ENCODE measurements around the gene ZNF570. TPM values are rescaled to one million over a fixed set of nuclear protein-coding genes. Genes with fewer than 3 reads are reported as not detected.

The ZNF570 gene
- total and polyA plus RNA-seq, 2 of the 8 experiments (the other 6 are each of a cell fraction or from before 2014, with no cell fraction given), result 1.0 to 5.4 TPM

DNA sequence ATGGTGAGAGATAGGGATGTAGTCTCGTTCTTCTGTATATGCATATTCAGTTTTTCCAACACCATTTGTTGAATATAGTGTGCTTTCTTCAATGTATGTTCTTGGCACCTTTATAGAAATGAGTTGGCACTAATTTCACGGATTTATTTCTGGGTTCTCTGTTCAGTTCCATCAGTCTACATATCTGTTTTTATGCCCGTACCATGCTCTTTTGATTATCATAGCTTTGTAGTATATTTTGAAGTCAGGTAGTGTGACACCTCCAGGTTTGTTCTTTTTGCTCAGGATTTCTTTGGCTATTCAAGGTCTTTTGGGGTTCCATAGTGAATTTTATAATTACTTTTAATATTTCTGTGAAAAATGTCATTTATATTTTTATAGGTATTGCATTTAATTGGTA lies 23.1 kb downstream of the ZNF570 start:
- no peak overlapping the region for H3K18ac ChIP-seq (ENCODE audit: extremely low read depth, low read length)
- H2BK5ac ChIP-seq (ENCODE audit: low read depth, low read length), result no peak overlapping the region
- H4K91ac ChIP-seq (replicated peaks; ENCODE audit: insufficient read length, low read length), result no peak overlapping the region
- no peak overlapping the region for H2AK5ac ChIP-seq (ENCODE audit: low read depth, low read length)
- no peaks in the 10 kb centered on the region; a peak in 1 of 8 replicates for H3K36me3 ChIP-seq (ENCODE audit: control insufficient read depth in 2 of 4, insufficient read depth in 4 of 4, low read length in 3 of 4)
- no peak overlapping the region for H2BK15ac ChIP-seq (ENCODE audit: low read length)
- DNase-seq (ENCODE audit: low read depth in 1 of 2, low spot score in 2 of 2) (no peak), FAIRE-seq (no peak)
- CTCF ChIA-PET (ENCODE audit: partially characterized antibody), result no interaction called here
- no peak overlapping the region for H3K4me3 ChIP-seq (ENCODE audit: extremely low read depth in 1 of 4, insufficient read depth in 2 of 4, low read depth in 3 of 4, low read length in 4 of 4)
- H4K8ac ChIP-seq (ENCODE audit: extremely low read depth, insufficient read depth, low read length), result no peak overlapping the region
- no peak overlapping the region for H3K4ac ChIP-seq (replicated peaks; ENCODE audit: insufficient read length, low read depth, low read length)
- H4K20me1 ChIP-seq (replicated peaks in 1 of 2; ENCODE audit: control insufficient read depth in 1 of 2, insufficient read depth in 2 of 2, low read length in 2 of 2), result no peaks in the 10 kb centered on the region
- no peak overlapping the region for H4K5ac ChIP-seq (ENCODE audit: insufficient read length, low read depth, low read length)
- H3K23me2 ChIP-seq (ENCODE audit: low read depth, low read length), result no peaks in the 10 kb centered on the region
- H3K56ac ChIP-seq (replicated peaks; ENCODE audit: insufficient read length, low read depth, low read length), result no peak overlapping the region
- no peak overlapping the region for H3K27ac ChIP-seq (ENCODE audit: low read depth, low read length)
- no peaks in the 10 kb centered on the region for H3K27me3 ChIP-seq (replicated peaks in 1 of 4; ENCODE audit: control insufficient read depth in 3 of 4, extremely low read depth in 1 of 4, insufficient read depth in 3 of 4, low read length in 3 of 4)
- WGBS, 2 experiments (ENCODE audit: extremely low coverage in 1 of 2, insufficient coverage in 1 of 2, insufficient read length in 1 of 2, insufficient replicate concordance in 2 of 2, low coverage in 1 of 2, low lambda C conversion rate in 2 of 2, missing lambda C conversion rate in 1 of 2), result 70% methylated on average over 3 of the region's 3 CpGs; no CpG with 5 or more reads in 1 of the 2 experiments
- H2AFZ ChIP-seq (ENCODE audit: low read length), result no peak overlapping the region
- H2BK12ac ChIP-seq (ENCODE audit: low read depth, low read length), result no peak overlapping the region
- H3K23ac ChIP-seq (ENCODE audit: insufficient read length), result no peak overlapping the region
- no peak overlapping the region for H2BK120ac ChIP-seq (replicated peaks; ENCODE audit: low read depth, low read length)
- POLR2A ChIA-PET (ENCODE audit: partially characterized antibody), result no interaction called here
- no peaks in the 10 kb centered on the region for H3K79me2 ChIP-seq (ENCODE audit: control insufficient read depth in 1 of 2, insufficient read depth in 2 of 2, low read length in 2 of 2)
- H3K14ac ChIP-seq (ENCODE audit: insufficient read length), result no peak overlapping the region
- no peaks in the 10 kb centered on the region for H3K4me1 ChIP-seq (replicated peaks in 1 of 4; ENCODE audit: control insufficient read depth in 3 of 4, insufficient read depth in 4 of 4, low read length in 3 of 4)
- peaks cover 31 to 47% of the 10 kb centered on the region in 2 experiments for H3K9me3 ChIP-seq (ENCODE audit: insufficient read depth in 2 of 2, low read depth in 1 of 2, low read length in 1 of 2)
- H3K9ac ChIP-seq (replicated peaks in 1 of 4; ENCODE audit: extremely low read depth in 1 of 4, low read depth in 3 of 4, low read length in 3 of 4), result no peak overlapping the region
- no peaks in the 10 kb centered on the region for H3K79me1 ChIP-seq (ENCODE audit: low read depth, low read length)
- no peak overlapping the region for H2BK20ac ChIP-seq (ENCODE audit: low read length)
- H3K4me2 ChIP-seq (ENCODE audit: insufficient read depth in 1 of 2, low read depth in 2 of 2, low read length in 2 of 2), result no peak overlapping the region
- no peak for TF ChIP-seq ASH2L (IDR thresholded peaks at IDR 0.05; ENCODE audit: low read length)
- TF ChIP-seq BRCA1 (IDR thresholded peaks at IDR 0.05; ENCODE audit: low read depth, low read length), result no peak
- no peak for TF ChIP-seq SIRT6 (IDR thresholded peaks at IDR 0.05; ENCODE audit: low read length)
- no peak for TF ChIP-seq BCL11A (IDR thresholded peaks at IDR 0.05; ENCODE audit: low read depth in 2 of 2, low read length in 2 of 2)
- TF ChIP-seq CREB1 (IDR thresholded peaks at IDR 0.05), result no peak
- no peak for TF ChIP-seq TEAD4 (IDR thresholded peaks at IDR 0.05; ENCODE audit: low read depth, low read length)
- TF ChIP-seq SRF (IDR thresholded peaks at IDR 0.05; ENCODE audit: low read depth, low read length), result no peak
- TF ChIP-seq KDM1A (IDR thresholded peaks at IDR 0.05; ENCODE audit: borderline replicate concordance, low read length), result no peak
- no peak for TF ChIP-seq TAF1 (IDR thresholded peaks at IDR 0.05; ENCODE audit: low read depth, low read length)
- TF ChIP-seq RAD21 (IDR thresholded peaks at IDR 0.05 in 1 of 2, conservative IDR thresholded peaks at IDR 0.05 in 1 of 2; ENCODE audit: low read depth in 2 of 2, low read length in 2 of 2), result no peak

Data from H1 (cell line).